ENCODE measurements around the gene ARMH2. TPM values are rescaled to one million over a fixed set of nuclear protein-coding genes. Genes with fewer than 3 reads are reported as not detected.

The ARMH2 gene
- total RNA-seq, result not detected
- long read RNA-seq, result 0 reads

- DNase-seq (no peak), ATAC-seq (no peak)
- intact Hi-C loops (cut with DNase I), result no loop called here
These were observed at the start of gene ARMH2 for GRCh38 chr6:24798740-24799540. ARMH2 (minus strand) TSS chr6:24798917; CDS start chr6:24798857, 60 bp downstream.

- DNase-seq, result no peak
- ATAC-seq, result no peak
- intact Hi-C loops (cut with DNase I), result no loop called here
These were observed 49.7 kb upstream of the ARMH2 start for GRCh38 chr6:24848461-24848860.

DNA sequence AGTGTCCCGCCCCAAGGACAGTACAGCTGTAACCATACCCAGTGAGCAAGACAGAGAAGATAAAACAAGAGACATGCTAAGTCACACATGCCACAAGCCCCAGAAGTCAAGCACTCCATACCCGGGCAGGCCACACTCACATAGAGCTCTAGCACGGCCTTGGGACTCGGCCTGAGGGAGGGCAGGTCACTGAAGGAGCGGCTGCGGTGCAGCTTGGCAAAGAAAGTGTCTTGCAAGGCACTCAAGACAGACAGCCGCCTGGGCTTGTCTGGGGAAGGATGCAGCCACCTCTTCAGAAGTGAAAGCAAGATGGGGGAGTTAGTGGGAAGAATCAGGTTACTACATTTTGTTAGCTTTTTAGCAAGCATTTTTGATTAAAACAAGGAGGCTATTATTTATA, 48.7 kb upstream of the ARMH2 start:
- ATAC-seq, result no peak
- intact Hi-C loops (cut with DNase I), result no loop called here
- no peak for DNase-seq

- ATAC-seq, result no peak
- no peak for DNase-seq
- intact Hi-C loops (cut with DNase I), result no loop called here
These were observed 46.9 kb upstream of the ARMH2 start for GRCh38 chr6:24845578-24845977.

GRCh38 chr6:24844903-24845302, 46.2 kb upstream of the ARMH2 start:
- DNase-seq, result no peak
- ATAC-seq, result no peak
- intact Hi-C loops (cut with DNase I), result no loop called here

GRCh38 chr6:24844061-24844460, 45.3 kb upstream of the ARMH2 start:
- DNase-seq, result no peak
- ATAC-seq, result no peak
- intact Hi-C loops (cut with DNase I), result no loop called here

GRCh38 chr6:24840187-24840586, 41.5 kb upstream of the ARMH2 start:
- DNase-seq (no peak), ATAC-seq (no peak)
- intact Hi-C loops (cut with DNase I), result no loop called here

DNA sequence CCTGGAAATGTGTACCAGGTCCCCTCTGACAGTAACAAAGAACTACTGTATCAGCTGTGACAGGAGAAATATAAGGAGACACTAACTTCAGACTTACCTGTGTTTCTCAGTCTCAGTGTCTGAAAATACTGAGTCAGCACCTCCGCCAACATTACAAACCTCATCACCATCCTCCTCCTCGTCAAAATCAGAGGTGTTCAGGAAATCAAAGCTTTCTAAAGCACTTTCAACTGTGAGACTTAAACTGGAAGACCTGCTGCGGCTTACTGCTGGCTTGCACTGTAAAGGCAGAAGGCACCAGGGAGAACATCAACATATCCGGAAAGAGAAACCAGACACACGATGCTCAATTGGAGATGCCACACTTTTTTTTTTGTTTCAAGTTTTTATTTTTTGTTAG, 40.3 kb upstream of the ARMH2 start:
- ATAC-seq (no peak), DNase-seq (no peak)
- intact Hi-C loops (cut with DNase I), result no loop called here

- ATAC-seq (no peak), DNase-seq (no peak)
- intact Hi-C loops (cut with DNase I), result no loop called here
These were observed 39.4 kb upstream of the ARMH2 start for GRCh38 chr6:24838081-24838480.

GRCh38 chr6:24836109-24836508, 37.4 kb upstream of the ARMH2 start:
- no peak for DNase-seq
- intact Hi-C loops (cut with DNase I), result no loop called here
- ATAC-seq, result no peak

GRCh38 chr6:24833711-24834386, 35.1 kb upstream of the ARMH2 start:
- DNase-seq, result no peak
- no peak for ATAC-seq
- intact Hi-C loops (cut with DNase I), result no loop called here

DNA sequence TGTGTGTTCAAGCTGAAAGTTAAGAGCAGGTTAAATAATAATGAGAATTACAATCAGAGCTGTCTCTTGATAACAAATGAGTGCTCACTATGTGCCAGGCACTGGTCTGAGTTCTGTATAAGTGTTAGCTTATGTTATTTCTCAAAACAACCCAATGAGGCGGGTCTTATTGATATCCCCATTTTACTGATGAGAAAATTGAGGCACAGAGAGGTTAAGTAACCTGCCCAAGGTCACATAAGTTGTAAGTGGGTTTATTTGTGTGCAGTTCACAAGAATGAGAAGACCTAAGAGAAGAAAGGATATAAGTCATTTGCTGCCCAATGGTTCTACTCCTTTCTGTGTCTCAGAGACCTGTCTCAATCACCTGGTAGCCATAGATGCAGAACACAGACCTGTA, 34.1 kb upstream of the ARMH2 start:
- ATAC-seq, result no peak
- no peak for DNase-seq
- intact Hi-C loops (cut with DNase I), result no loop called here

DNA sequence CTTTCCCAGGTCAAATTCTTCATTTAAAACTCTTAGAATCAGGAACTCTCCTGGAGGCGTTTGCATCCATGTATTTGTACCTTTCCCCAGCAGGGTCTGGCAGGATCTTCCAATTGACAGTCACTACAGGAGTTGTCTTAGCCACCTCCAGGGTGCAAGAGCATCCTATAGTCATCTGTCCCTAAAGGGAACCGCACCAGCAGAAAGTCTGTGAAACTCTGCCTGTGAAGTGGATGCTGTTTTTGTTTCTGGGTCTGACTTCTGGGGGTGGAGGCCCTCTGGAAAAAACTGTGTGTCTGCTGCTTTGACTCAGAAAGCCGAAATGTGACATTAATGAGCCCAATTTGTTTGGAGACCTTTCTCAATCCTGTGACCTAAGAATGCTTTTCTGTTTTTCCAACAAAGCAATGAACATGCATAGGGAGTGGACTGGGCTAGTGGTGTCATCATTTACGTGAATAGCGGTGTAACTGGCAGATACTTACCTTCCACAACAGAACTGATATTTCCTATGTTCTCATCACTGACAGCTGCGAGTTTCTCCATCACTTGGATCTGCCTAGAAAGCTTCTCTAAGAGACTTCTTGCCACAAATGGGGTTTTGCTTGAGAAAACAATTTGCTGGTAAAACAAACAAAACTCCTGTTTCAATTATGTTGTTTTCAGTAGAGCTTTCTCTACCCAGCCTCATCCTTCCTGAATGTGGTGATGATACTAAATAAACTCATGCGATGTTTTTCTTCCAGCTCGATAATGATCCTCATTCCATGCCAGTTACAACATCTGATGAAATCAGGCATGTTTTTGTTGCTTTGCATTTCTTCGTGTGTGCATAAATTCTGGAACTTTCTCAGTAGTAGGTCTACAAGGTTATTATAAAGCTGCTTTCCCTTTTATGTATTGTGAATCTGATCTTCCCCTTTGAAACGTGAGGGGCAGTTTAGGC, 33.3 kb upstream of the ARMH2 start:
- no peak for DNase-seq
- intact Hi-C loops (cut with DNase I), result no loop called here
- ATAC-seq, result no peak

- DNase-seq (no peak), ATAC-seq (no peak)
- intact Hi-C loops (cut with DNase I), result no loop called here
These were observed 30.9 kb upstream of the ARMH2 start for GRCh38 chr6:24829657-24830056.

DNA sequence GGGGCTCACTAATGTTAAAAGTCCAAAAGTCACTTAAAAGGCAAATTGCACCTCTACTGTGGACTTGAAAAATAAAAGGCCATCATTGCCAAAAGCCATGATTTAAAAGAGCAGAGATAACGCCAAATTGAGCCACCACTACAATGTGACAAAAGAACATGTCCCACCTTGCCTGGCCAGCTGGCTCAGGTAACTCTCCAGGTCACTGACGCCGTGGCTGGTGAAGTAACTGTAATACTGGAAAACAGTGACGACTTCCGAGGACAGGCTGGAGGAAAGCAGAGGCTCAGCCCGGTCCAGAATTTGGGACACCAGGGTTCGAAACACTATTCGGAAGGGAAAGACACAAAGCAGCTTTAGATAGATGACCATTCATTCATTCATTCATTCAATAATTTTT, 29.3 kb upstream of the ARMH2 start:
- DNase-seq (no peak), ATAC-seq (no peak)
- intact Hi-C loops (cut with DNase I), result no loop called here

DNA sequence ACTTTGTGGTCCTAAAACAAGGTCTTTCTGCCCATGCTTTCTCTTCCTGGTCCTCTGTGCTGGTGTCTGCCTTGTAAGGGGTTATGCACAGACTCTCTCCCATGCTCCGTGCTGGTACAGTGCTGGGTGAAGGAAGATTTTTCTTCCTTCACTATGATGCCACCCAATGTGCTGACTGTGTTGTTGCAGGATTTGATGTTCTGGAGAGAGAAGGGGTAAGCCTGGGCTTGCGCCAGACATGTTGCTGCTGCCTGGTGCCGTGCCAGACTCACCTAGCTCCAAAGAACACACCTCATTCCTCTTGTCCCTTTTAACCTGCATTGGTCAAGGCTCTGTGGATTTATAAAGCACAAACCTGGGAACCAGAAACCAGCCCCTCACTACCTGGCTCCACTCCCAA, 28.4 kb upstream of the ARMH2 start:
- intact Hi-C loops (cut with DNase I), result no loop called here
- no peak for DNase-seq
- ATAC-seq, result no peak

DNA sequence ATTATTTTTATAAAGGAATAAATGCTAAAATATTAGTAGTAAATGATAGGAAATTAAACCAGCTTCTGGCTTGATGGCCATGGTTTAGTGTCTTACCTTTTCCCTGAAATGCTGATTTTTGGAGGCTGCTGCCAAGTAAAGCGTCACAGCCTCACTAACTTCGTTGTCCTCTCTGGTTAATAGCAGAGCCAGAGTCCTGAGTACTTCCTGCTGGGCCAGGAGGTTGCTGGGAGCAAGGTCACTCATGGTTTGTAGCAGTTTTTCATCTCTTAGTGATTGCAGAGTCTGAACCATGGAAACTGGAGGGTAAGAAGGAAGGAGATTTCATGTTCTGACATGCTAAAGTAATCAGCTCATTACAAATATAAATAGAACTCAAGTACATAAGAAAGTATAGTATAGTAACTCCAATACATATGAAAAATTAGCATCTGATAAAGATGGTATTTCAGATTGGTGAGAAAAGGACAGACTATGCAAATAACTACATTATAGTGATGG, 26.5 kb upstream of the ARMH2 start:
- ATAC-seq (no peak), DNase-seq (no peak)
- intact Hi-C loops (cut with DNase I), result no loop called here

DNA sequence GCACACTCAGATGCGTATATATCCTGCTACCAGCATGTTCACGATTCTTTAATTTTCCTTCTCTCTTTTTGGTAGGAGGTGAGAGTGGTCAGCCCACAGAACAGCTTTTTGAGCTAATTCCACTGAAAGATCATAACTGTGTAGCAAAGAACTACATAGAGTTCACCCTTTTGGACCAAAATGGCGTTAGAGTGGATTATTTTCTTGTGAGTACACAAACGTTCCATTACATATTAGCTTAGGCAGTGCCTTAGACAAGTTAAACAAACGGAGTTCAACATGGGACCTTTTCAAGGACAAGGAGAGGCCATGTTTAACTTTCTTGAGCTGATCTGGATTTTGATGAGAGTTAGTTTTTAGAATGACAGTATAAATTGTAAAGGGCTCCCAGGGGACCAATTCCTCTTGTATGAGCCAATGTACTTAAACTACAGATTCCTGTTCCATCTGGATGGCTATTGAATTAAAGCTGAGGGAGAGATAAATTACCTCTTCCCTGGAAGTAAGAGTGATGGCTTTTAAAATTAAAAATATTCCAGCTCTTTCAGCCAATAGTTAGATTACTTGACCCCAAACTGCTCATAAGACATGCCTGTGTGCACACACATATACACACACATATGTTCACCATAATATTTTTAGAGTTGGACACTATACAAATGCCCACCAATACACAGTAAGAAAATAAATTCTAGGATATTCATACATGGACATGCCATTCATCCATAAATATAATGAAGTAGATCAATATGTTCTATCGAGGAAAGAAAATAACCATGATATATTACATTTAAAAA, 25.6 kb upstream of the ARMH2 start:
- DNase-seq (no peak), ATAC-seq (no peak)
- intact Hi-C loops (cut with DNase I), result no loop called here

- no peak for DNase-seq
- no peak for ATAC-seq
- intact Hi-C loops (cut with DNase I), result no loop called here
These were observed 24.5 kb upstream of the ARMH2 start for GRCh38 chr6:24823185-24823584.
